PC-9 (cell line): ENCODE results near the gene ZNF653.

Experiments
- EZH2 ChIP-seq: fragments of 200-600 bp; sonication (generic); IDR thresholded peaks from 2 replicates; pipeline ENCODE4 v1.8.0; 2017; ENCODE audit warnings: antibody characterized with exemption, low read depth
- TF ChIP-seq, protein P1 (sequence below): fragments of 200-600 bp; sonication (generic); conservative IDR thresholded peaks from 2 replicates; pipeline ENCODE4 v1.6.1; 2017; ENCODE audit warnings: mixed run types, antibody characterized with exemption, mild to moderate bottlenecking, moderate library complexity

DNA sequence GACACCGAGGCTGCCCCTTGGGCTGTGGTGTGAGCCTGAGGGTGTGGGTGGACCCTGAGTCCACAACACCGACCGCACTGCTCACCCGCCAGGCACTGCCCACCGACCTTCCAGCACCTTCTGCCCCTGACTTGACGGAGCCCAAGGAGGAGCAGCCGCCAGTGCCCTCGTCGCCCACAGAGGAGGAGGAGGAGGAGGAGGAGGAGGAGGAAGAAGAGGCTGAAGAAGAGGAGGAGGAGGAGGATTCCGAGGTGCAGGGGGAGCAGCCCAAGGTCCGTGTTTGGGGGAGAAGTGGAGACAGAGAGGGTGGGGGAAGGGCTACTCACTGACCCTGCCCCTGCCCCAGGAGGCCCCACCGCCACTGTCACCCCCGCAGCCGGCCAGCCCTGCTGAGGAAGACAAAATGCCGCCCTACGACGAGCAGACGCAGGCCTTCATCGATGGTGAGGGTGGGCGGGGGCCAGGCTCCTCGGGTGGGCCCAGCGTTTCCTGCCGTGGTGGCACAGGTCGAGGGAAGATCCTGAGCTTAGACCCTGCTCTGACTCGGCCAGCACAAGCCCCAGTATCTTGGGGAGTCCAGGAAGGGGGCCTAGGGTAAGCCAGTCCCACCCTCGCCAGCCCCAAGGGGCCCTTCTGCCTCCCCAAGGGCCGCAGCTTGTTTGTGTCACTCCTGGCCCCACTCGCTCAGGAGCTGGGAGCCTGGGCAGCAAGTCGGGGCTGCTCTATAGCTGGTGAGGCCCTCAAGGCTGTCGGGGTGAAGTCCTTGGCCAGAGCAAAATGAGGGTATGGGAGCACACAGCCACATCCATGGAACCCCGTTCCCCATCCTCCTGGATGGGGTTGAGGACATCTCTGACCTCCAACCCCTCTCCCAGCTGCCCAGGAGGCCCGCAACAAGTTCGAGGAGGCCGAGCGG lies 58.0 kb downstream of the ZNF653 start:
- TF ChIP-seq, protein P1, sequence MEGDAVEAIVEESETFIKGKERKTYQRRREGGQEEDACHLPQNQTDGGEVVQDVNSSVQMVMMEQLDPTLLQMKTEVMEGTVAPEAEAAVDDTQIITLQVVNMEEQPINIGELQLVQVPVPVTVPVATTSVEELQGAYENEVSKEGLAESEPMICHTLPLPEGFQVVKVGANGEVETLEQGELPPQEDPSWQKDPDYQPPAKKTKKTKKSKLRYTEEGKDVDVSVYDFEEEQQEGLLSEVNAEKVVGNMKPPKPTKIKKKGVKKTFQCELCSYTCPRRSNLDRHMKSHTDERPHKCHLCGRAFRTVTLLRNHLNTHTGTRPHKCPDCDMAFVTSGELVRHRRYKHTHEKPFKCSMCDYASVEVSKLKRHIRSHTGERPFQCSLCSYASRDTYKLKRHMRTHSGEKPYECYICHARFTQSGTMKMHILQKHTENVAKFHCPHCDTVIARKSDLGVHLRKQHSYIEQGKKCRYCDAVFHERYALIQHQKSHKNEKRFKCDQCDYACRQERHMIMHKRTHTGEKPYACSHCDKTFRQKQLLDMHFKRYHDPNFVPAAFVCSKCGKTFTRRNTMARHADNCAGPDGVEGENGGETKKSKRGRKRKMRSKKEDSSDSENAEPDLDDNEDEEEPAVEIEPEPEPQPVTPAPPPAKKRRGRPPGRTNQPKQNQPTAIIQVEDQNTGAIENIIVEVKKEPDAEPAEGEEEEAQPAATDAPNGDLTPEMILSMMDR = no peak
- no peak for TF ChIP-seq EZH2
